Measurements from ENCODE around the gene SMIM33. TPM values are rescaled to one million over a fixed set of nuclear protein-coding genes. Genes with fewer than 3 reads are reported as not detected.

SMIM33 gene
- total RNA-seq, 1 experiment from 2014 or later = not detected

DNA sequence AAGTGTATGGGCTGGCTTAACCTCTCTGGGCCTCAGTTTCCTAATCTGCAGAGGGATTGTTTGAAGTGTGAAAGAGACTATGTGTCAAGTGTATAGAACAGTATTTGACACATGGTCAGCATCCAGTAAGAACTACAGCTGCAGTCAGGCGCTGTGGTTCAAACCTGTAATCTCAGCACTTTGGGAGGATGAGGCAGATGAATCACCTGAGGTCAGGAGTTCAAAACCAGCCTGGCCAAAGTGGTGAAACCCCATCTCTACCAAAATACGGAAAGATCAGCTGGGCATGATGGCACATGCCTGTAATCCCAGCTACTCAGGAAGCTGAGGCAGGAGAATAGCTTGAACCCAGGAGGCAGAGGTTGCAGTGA is 43.7 kb downstream of the SMIM33 start:
- Histone ChIP-seq H2BK20ac (ENCODE audit: low read depth, low read length, poor library complexity, severe bottlenecking) (no peak overlapping the region), H3K4ac (ENCODE audit: low read depth, low read length) (no peak overlapping the region), H4K91ac (ENCODE audit: insufficient read length, low read depth, low read length) (no peak overlapping the region), H3K4me2 (ENCODE audit: insufficient read depth, insufficient read length, low read length) (no peak overlapping the region), H3K27ac (ENCODE audit: insufficient read length, low read depth, low read length) (no peak overlapping the region), H3K79me2 (ENCODE audit: insufficient read depth, low read length) (no peaks in the 10 kb centered on the region), H3K18ac (ENCODE audit: insufficient read length, low read depth, low read length) (no peak overlapping the region), H2BK5ac (ENCODE audit: insufficient read length, low read length) (no peak overlapping the region), H4K8ac (replicated peaks; ENCODE audit: insufficient read length, low read depth, low read length) (no peak overlapping the region), H3K56ac (ENCODE audit: insufficient read length, low read depth, low read length) (no peak overlapping the region), H3K23me2 (ENCODE audit: insufficient read length, low read depth, low read length, poor library complexity, severe bottlenecking) (no peaks in the 10 kb centered on the region), H2BK120ac (ENCODE audit: low read depth, low read length, poor library complexity, severe bottlenecking) (no peak overlapping the region), H2AFZ (ENCODE audit: low read length) (no peak overlapping the region), H3K79me1 (ENCODE audit: insufficient read depth, low read depth, low read length, poor library complexity, severe bottlenecking) (no peaks in the 10 kb centered on the region), H2BK12ac (ENCODE audit: insufficient read length, low read depth, low read length) (no peak overlapping the region), H3K9ac (ENCODE audit: extremely low read depth, insufficient read length, low read length) (no peak overlapping the region), H3K27me3 (ENCODE audit: insufficient read depth, low read length) (no peaks in the 10 kb centered on the region), H3T11ph (ENCODE audit: low read length) (no peak overlapping the region), H3K9me3 (ENCODE audit: control insufficient read depth, low read depth, low read length) (no peaks in the 10 kb centered on the region), H2BK15ac (ENCODE audit: low read depth, low read length) (no peak overlapping the region), H2AK5ac (ENCODE audit: insufficient read length, low read length) (no peak overlapping the region), H3K4me1 (ENCODE audit: insufficient read depth, low read length) (no peaks in the 10 kb centered on the region), H3K14ac (ENCODE audit: insufficient read depth, low read length) (no peak overlapping the region), H3K23ac (ENCODE audit: insufficient read length, low read depth, low read length) (no peak overlapping the region), H4K20me1 (ENCODE audit: control insufficient read depth, insufficient read depth, insufficient read length) (no peaks in the 10 kb centered on the region), H4K5ac (ENCODE audit: insufficient read length, low read depth, low read length) (no peak overlapping the region)
- Mint-ChIP-seq H3K4me1 (peaks cover 13 to 23% of the 10 kb centered on the region in 2 experiments), H3K27me3 (ENCODE audit: low read depth) (peaks cover 3% of the 10 kb centered on the region), H3K36me3 (ENCODE audit: insufficient read depth in 1 of 3, low read depth in 3 of 3) (peaks cover 17 to 29% (median 18%) of the 10 kb centered on the region in 3 experiments), H3K27ac (no peak overlapping the region), H3K9me3 (peaks cover 6 to 10% of the 10 kb centered on the region in 2 experiments; a peak in 3 of 5 replicates), H3K4me3 (no peak overlapping the region)
- TF ChIP-seq, protein P1, sequence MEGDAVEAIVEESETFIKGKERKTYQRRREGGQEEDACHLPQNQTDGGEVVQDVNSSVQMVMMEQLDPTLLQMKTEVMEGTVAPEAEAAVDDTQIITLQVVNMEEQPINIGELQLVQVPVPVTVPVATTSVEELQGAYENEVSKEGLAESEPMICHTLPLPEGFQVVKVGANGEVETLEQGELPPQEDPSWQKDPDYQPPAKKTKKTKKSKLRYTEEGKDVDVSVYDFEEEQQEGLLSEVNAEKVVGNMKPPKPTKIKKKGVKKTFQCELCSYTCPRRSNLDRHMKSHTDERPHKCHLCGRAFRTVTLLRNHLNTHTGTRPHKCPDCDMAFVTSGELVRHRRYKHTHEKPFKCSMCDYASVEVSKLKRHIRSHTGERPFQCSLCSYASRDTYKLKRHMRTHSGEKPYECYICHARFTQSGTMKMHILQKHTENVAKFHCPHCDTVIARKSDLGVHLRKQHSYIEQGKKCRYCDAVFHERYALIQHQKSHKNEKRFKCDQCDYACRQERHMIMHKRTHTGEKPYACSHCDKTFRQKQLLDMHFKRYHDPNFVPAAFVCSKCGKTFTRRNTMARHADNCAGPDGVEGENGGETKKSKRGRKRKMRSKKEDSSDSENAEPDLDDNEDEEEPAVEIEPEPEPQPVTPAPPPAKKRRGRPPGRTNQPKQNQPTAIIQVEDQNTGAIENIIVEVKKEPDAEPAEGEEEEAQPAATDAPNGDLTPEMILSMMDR (conservative IDR thresholded peaks at IDR 0.05) = no peak
- WGBS (ENCODE audit: extremely low coverage, insufficient read length, low lambda C conversion rate) = no CpG with 5 or more reads among the region's 2 CpGs
- no peak for DNase-seq
